H1 (cell line): Measurements from ENCODE around the gene ADCY5. TPM values are rescaled to one million over a fixed set of nuclear protein-coding genes. Genes with fewer than 3 reads are reported as not detected.

Experiments used
- BCL11A ChIP-seq, 2 experiments: IDR thresholded peaks; one replicate each; pipeline ENCODE4 v1.6.1; 2011; ENCODE audit warnings: low read depth in 2 of 2, low read length in 2 of 2, mild to moderate bottlenecking in 2 of 2
- CHD2 ChIP-seq: IDR thresholded peaks from 2 replicates; pipeline ENCODE4 v1.6.1; 2012; ENCODE audit warnings: low read length, improper control_type of control experiment
- CHD7 ChIP-seq: fragments of 300-600 bp; sonication (generic); IDR thresholded peaks from 2 replicates; pipeline ENCODE4 v1.7.1; 2012; ENCODE audit warnings: low read length, moderate library complexity, mild to moderate bottlenecking, inconsistent platforms; ENCODE audit not compliant: insufficient replicate concordance
- CTCF ChIP-seq, 3 experiments: IDR thresholded peaks; 1 replicate in 2 of 3; 2 replicates in 1 of 3; pipeline versions ENCODE4 v1.5.1 to v1.6.1; 2011; ENCODE audit warnings: low read length in 3 of 3, mild to moderate bottlenecking in 3 of 3, inconsistent platforms in 2 of 3, low read depth in 1 of 3, moderate library complexity in 1 of 3; ENCODE audit not compliant: insufficient read depth in 1 of 3; ENCODE audit errors: control extremely low read depth in 1 of 3
- GTF2F1 ChIP-seq: IDR thresholded peaks from 2 replicates; pipeline ENCODE4 v1.6.1; 2012; ENCODE audit warnings: low read depth, low read length, improper control_type of control experiment, borderline replicate concordance
- KDM5A ChIP-seq: fragments of 200-600 bp; IDR thresholded peaks from 2 replicates; pipeline ENCODE4 v1.7.1; 2012; ENCODE audit warnings: mild to moderate bottlenecking, low read length, inconsistent platforms, mixed read lengths
- PHF8 ChIP-seq: fragments of 200-600 bp; sonication (generic); conservative IDR thresholded peaks from 2 replicates; pipeline ENCODE4 v1.7.1; 2012; ENCODE audit warnings: low read depth, mild to moderate bottlenecking, inconsistent platforms, low read length, moderate library complexity
- RFX5 ChIP-seq: IDR thresholded peaks from 2 replicates; pipeline ENCODE4 v1.6.1; 2011; ENCODE audit warnings: low read depth, low read length, improper control_type of control experiment, borderline replicate concordance
- SIX5 ChIP-seq: IDR thresholded peaks from 2 replicates; pipeline ENCODE4 v1.6.1; 2011; ENCODE audit warnings: mild to moderate bottlenecking, low read depth, low read length
- TBP ChIP-seq: IDR thresholded peaks from 2 replicates; pipeline ENCODE4 v1.6.1; 2011; ENCODE audit warnings: low read depth, low read length, improper control_type of control experiment
- polyA plus RNA-seq, 7 experiments: library from polyadenylated mRNA; depleted of rRNA in 3 of 7; stranded (reverse) in 5 of 7; unstranded in 2 of 7; fragments of >200 nt in 5 of 7; fragments of 200-250 nt in 2 of 7; gene quantifications; 1 replicate in 5 of 7; 2 replicates in 1 of 7; 4 replicates in 1 of 7; pipeline versions ENCODE4 v1.2.1 to v1.2.3, GENCODE V29; 2011 to 2013; ENCODE audit warnings: missing spikeins in 2 of 7, mixed read lengths in 2 of 7
- total RNA-seq: library from RNA; stranded (reverse); fragmentation: NEBNext Ultra II Directional; extraction: Animal tissue kit (Norgen Biotek cat#: 25700); gene quantifications from 2 replicates; pipeline ENCODE4 v1.2.1, GENCODE V29; 2021

The ADCY5 gene
- total and polyA plus RNA-seq, 2 of the 8 experiments (the other 6 are each of a cell fraction or from before 2014, with no cell fraction given), result 18.9 to 40.8 TPM

GRCh38 chr3:123387532-123387931 lies 61.4 kb downstream of the ADCY5 start (continued):
- TF ChIP-seq CHD7 (no peak), BCL11A (IDR thresholded peaks at IDR 0.05; ENCODE audit: low read depth in 2 of 2, low read length in 2 of 2) (no peak), CHD2 (no peak), PHF8 (no peak), KDM5A (no peak), SIX5 (no peak), CTCF (IDR thresholded peaks at IDR 0.05; ENCODE audit: control extremely low read depth in 1 of 3, insufficient read depth in 1 of 3, low read depth in 1 of 3, low read length in 3 of 3) (no peak), GTF2F1 (no peak), TBP (no peak), RFX5 (no peak)
